ENCODE data around the gene CREG2. TPM values are rescaled to one million over a fixed set of nuclear protein-coding genes. Genes with fewer than 3 reads are reported as not detected.

The CREG2 gene
- total RNA-seq, 1 experiment from 2014 or later: not detected

DNA sequence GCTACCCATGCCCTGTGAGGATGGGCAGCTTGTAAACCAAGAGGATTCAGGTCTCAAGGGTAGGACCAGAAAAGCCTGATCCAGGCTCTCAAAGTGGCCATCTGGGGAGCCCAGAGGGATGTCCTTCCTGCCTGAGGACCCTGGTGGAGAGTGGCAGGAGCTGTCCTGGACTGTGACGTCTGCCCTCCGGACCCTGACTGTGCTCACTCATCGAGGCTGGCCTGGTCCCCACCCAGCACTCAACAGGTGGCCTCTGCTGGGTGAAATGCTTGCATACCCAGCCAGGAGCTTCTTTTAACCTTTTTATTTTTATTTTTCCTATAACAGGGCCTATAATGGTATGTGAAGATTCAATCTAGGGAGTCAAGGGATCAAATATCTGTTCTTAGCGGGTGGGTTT lies 24.5 kb downstream of the CREG2 start:
- no peaks in the 10 kb centered on the region for H3K9me2 ChIP-seq (replicated peaks; ENCODE audit: insufficient read depth, low read length)
- no peak overlapping the region for H3K27ac ChIP-seq (ENCODE audit: low read length)
- no peaks in the 10 kb centered on the region for H3K79me2 ChIP-seq (ENCODE audit: low read length)
- no peaks in the 10 kb centered on the region for H4K20me1 ChIP-seq (ENCODE audit: insufficient read depth, low read depth, low read length)
- H3K4me2 ChIP-seq (ENCODE audit: low read depth, low read length, poor library complexity, severe bottlenecking): no peak overlapping the region
- no peak overlapping the region for H3K9ac ChIP-seq (ENCODE audit: low read length)
- peaks cover 7% of the 10 kb centered on the region for H3K4me1 ChIP-seq (ENCODE audit: low read length)
- no peak overlapping the region for H2AFZ ChIP-seq (ENCODE audit: low read length)
- no peaks in the 10 kb centered on the region for H3K9me3 ChIP-seq (ENCODE audit: low read length)
- H3K36me3 ChIP-seq (ENCODE audit: insufficient read depth, low read length): no peaks in the 10 kb centered on the region
- H3K4me3 ChIP-seq (ENCODE audit: low read length): no peak overlapping the region
- no peaks in the 10 kb centered on the region for H3K27me3 ChIP-seq (ENCODE audit: low read length)
- DNase-seq: no peak

DNA sequence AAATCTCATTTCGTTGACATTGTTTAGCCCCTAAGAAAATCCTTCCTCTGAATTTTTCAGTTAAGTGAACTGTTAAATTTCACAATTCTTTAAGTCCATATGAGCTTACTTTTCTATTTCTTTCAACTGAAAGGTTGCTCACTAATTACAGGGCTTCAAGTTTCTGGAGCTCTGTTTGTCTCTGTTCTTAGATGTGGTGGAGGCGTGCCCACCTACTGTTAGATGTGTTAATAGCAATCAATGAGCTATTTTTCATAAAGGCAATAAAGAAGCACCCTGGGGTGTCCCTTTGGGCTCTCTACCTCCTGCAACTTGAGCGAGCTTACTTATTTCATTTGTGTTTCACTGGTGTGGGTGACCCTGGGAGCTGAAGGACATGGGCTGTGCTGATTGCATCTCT lies 25.0 kb downstream of the CREG2 start:
- no peaks in the 10 kb centered on the region for H3K9me3 ChIP-seq (ENCODE audit: low read length)
- no peak overlapping the region for H3K27ac ChIP-seq (ENCODE audit: low read length)
- H2AFZ ChIP-seq (ENCODE audit: low read length): no peak overlapping the region
- peaks cover 7% of the 10 kb centered on the region for H3K4me1 ChIP-seq (ENCODE audit: low read length)
- no peaks in the 10 kb centered on the region for H3K9me2 ChIP-seq (replicated peaks; ENCODE audit: insufficient read depth, low read length)
- DNase-seq: no peak
- no peaks in the 10 kb centered on the region for H4K20me1 ChIP-seq (ENCODE audit: insufficient read depth, low read depth, low read length)
- H3K4me3 ChIP-seq (ENCODE audit: low read length): no peak overlapping the region
- H3K9ac ChIP-seq (ENCODE audit: low read length): no peak overlapping the region
- H3K79me2 ChIP-seq (ENCODE audit: low read length): no peaks in the 10 kb centered on the region
- no peak overlapping the region for H3K4me2 ChIP-seq (ENCODE audit: low read depth, low read length, poor library complexity, severe bottlenecking)
- H3K36me3 ChIP-seq (ENCODE audit: insufficient read depth, low read length): no peaks in the 10 kb centered on the region
- no peaks in the 10 kb centered on the region for H3K27me3 ChIP-seq (ENCODE audit: low read length)

DNA sequence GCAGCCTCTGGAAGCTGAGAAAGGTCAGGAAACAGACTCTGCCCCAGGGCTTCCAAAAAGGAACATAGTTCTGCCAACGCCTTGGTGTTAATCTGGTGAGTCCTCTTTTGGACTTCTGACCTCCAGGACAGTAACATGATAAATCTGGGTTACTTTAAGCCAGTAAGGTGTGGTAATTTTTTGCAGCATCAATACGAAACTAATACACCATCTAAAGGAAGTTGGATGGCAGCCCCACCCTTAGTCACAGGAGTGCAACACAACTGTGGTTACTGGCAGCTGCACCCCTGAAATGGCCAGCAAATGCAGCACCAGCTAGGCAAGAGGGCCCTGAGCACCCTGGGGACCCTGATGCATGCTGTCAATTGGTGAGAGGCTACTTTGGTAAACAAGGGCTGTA lies 25.8 kb downstream of the CREG2 start:
- Histone ChIP-seq H3K4me3 (ENCODE audit: low read length) (no peak overlapping the region), H3K4me2 (ENCODE audit: low read depth, low read length, poor library complexity, severe bottlenecking) (no peak overlapping the region), H3K9ac (ENCODE audit: low read length) (no peak overlapping the region), H3K27me3 (ENCODE audit: low read length) (no peaks in the 10 kb centered on the region), H3K79me2 (ENCODE audit: low read length) (no peaks in the 10 kb centered on the region), H3K9me3 (ENCODE audit: low read length) (no peaks in the 10 kb centered on the region), H4K20me1 (ENCODE audit: insufficient read depth, low read depth, low read length) (no peaks in the 10 kb centered on the region), H3K36me3 (ENCODE audit: insufficient read depth, low read length) (no peaks in the 10 kb centered on the region), H2AFZ (ENCODE audit: low read length) (no peak overlapping the region), H3K27ac (ENCODE audit: low read length) (no peak overlapping the region), H3K9me2 (replicated peaks; ENCODE audit: insufficient read depth, low read length) (no peaks in the 10 kb centered on the region), H3K4me1 (ENCODE audit: low read length) (peaks cover 7% of the 10 kb centered on the region)
- DNase-seq: no peak

DNA sequence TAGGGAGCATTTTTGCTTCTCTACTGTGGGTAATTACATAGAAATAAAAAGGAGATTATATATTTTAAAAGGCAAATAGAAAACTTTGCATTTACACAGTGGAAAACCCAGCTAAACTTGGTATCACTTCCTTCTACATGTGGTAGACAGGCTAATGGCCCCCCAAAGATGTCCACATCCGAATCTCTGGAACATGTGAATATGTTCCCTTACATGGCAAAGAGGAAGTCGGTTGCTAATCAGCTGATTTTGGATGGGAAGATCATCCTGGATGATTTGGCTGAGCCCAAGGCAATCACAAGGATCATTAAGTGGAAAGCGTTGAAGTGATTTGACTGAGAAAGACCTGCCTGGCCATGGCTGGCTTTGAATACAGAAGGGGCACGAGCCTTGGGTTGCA lies 26.2 kb downstream of the CREG2 start:
- Histone ChIP-seq H3K4me3 (ENCODE audit: low read length) (no peak overlapping the region), H3K9me2 (replicated peaks; ENCODE audit: insufficient read depth, low read length) (no peaks in the 10 kb centered on the region), H3K9ac (ENCODE audit: low read length) (no peak overlapping the region), H3K79me2 (ENCODE audit: low read length) (no peaks in the 10 kb centered on the region), H3K27ac (ENCODE audit: low read length) (no peak overlapping the region), H3K4me1 (ENCODE audit: low read length) (peaks cover 7% of the 10 kb centered on the region), H2AFZ (ENCODE audit: low read length) (no peak overlapping the region), H3K4me2 (ENCODE audit: low read depth, low read length, poor library complexity, severe bottlenecking) (no peak overlapping the region), H3K36me3 (ENCODE audit: insufficient read depth, low read length) (no peaks in the 10 kb centered on the region), H4K20me1 (ENCODE audit: insufficient read depth, low read depth, low read length) (no peaks in the 10 kb centered on the region), H3K9me3 (ENCODE audit: low read length) (no peaks in the 10 kb centered on the region), H3K27me3 (ENCODE audit: low read length) (no peaks in the 10 kb centered on the region)
- DNase-seq: no peak

DNA sequence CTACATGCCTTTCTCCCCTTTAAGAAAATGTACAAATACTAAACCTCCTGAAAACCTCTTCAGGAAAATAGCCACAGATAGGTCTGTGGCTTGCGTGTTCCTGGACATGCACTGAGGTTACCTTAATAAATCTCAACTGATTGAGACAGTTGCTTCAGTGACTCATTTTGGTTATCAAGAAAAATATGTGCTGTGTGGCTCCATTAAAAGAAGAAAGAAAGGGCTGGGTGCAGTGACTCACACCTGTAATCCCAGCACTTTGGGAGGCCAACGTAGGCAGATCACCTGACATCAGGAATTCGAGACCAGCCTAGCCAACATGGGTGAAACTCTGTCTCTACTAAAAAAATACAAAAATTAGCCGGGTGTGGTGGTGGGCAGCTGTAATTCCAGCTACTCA lies 27.1 kb downstream of the CREG2 start:
- no peak overlapping the region for H3K4me2 ChIP-seq (ENCODE audit: low read depth, low read length, poor library complexity, severe bottlenecking)
- DNase-seq: no peak
- no peaks in the 10 kb centered on the region for H3K9me3 ChIP-seq (ENCODE audit: low read length)

DNA sequence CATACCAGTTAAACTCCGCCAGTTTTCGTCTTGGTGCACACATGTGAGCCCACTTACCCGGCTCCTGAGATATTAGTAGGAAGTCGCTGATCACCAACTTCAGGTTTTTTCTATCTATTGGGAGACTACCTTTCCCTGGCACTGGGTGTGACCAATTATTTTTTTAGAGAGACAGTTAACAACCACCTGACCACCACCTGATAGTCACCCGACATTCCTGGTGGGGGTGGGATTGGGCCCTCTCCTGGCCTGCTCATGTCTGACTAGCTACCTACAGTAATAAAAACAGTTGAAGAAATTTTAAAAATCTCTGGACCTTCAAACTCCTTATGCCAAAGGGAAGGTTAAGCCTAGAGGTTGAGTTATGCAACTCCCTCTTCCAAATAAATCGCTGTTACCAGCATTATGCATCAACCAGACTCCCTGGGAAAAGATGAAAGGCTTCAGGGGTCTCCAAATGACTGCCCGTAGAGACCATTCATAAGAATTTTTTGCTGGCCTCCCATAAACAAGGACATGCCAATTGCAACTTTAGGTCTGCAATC lies 27.8 kb downstream of the CREG2 start:
- H3K9me3 ChIP-seq (ENCODE audit: low read length): no peaks in the 10 kb centered on the region
- no peak overlapping the region for H3K27ac ChIP-seq (ENCODE audit: low read length)
- H3K4me2 ChIP-seq (ENCODE audit: low read depth, low read length, poor library complexity, severe bottlenecking): no peak overlapping the region
- H3K9me2 ChIP-seq (replicated peaks; ENCODE audit: insufficient read depth, low read length): no peaks in the 10 kb centered on the region
- no peaks in the 10 kb centered on the region for H3K79me2 ChIP-seq (ENCODE audit: low read length)
- H3K36me3 ChIP-seq (ENCODE audit: insufficient read depth, low read length): no peaks in the 10 kb centered on the region
- peaks cover 7% of the 10 kb centered on the region for H3K4me1 ChIP-seq (ENCODE audit: low read length)
- H3K4me3 ChIP-seq (ENCODE audit: low read length): no peak overlapping the region
- H4K20me1 ChIP-seq (ENCODE audit: insufficient read depth, low read depth, low read length): no peaks in the 10 kb centered on the region
- DNase-seq: no peak
- H2AFZ ChIP-seq (ENCODE audit: low read length): no peak overlapping the region
- H3K27me3 ChIP-seq (ENCODE audit: low read length): no peaks in the 10 kb centered on the region
- no peak overlapping the region for H3K9ac ChIP-seq (ENCODE audit: low read length)

More for the DNA sequence above, 27.1 kb downstream of the CREG2 start:
- no peaks in the 10 kb centered on the region for H3K9me2 ChIP-seq (replicated peaks; ENCODE audit: insufficient read depth, low read length)
- no peak overlapping the region for H3K27ac ChIP-seq (ENCODE audit: low read length)
- no peaks in the 10 kb centered on the region for H3K27me3 ChIP-seq (ENCODE audit: low read length)
- no peak overlapping the region for H2AFZ ChIP-seq (ENCODE audit: low read length)
- H3K9ac ChIP-seq (ENCODE audit: low read length): no peak overlapping the region
- no peak overlapping the region for H3K4me3 ChIP-seq (ENCODE audit: low read length)
- no peaks in the 10 kb centered on the region for H4K20me1 ChIP-seq (ENCODE audit: insufficient read depth, low read depth, low read length)
- H3K79me2 ChIP-seq (ENCODE audit: low read length): no peaks in the 10 kb centered on the region
- H3K36me3 ChIP-seq (ENCODE audit: insufficient read depth, low read length): no peaks in the 10 kb centered on the region
- H3K4me1 ChIP-seq (ENCODE audit: low read length): peaks cover 7% of the 10 kb centered on the region

DNA sequence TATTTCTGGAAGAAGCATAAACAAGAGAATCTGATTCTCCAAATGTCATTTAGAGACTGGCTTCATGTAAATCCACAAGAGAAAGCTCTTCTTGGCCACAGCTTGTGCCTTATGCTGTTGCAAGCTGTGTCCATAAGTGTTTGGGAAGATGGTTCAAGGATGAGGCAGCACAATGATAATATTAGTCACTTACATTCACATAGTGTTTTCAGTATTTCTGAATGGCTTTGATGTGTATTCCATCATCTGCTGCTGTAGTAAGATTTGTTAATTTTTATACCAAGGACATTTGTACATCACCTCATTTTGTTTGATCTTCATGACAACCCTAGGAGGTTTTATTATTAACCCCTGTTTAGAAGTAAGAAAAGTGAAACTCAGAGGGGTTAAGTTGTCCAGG lies 29.9 kb downstream of the CREG2 start:
- H3K9ac ChIP-seq (ENCODE audit: low read length): no peak overlapping the region
- H3K27me3 ChIP-seq (ENCODE audit: low read length): no peaks in the 10 kb centered on the region
- no peaks in the 10 kb centered on the region for H3K36me3 ChIP-seq (ENCODE audit: insufficient read depth, low read length)
- H4K20me1 ChIP-seq (ENCODE audit: insufficient read depth, low read depth, low read length): no peaks in the 10 kb centered on the region
- H3K4me2 ChIP-seq (ENCODE audit: low read depth, low read length, poor library complexity, severe bottlenecking): no peak overlapping the region
- no peak overlapping the region for H3K4me3 ChIP-seq (ENCODE audit: low read length)
- no peaks in the 10 kb centered on the region for H3K9me2 ChIP-seq (replicated peaks; ENCODE audit: insufficient read depth, low read length)
- H2AFZ ChIP-seq (ENCODE audit: low read length): no peak overlapping the region
- no peaks in the 10 kb centered on the region for H3K79me2 ChIP-seq (ENCODE audit: low read length)
- H3K9me3 ChIP-seq (ENCODE audit: low read length): no peaks in the 10 kb centered on the region
- DNase-seq: no peak
- peaks cover 7% of the 10 kb centered on the region for H3K4me1 ChIP-seq (ENCODE audit: low read length)
- no peak overlapping the region for H3K27ac ChIP-seq (ENCODE audit: low read length)

DNA sequence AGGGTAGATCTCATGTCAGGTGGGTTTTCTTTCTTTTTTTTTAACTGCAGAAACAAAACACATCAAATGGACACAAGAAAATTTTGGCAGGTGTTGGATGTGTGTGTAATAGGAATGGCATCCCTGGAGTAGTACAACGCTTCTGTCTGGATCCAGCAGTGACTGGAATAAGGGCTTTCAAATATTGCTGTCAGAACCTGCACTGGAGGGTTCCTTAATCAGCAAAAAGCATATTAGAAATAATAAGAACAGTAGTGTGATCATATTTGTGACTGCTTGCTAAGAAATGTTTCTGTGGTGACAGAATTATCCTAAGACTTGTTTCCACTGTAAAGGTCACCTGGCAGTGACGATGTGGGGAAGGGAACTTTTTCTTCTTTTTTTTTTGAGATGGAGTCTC lies 30.8 kb downstream of the CREG2 start:
- Histone ChIP-seq H3K4me3 (ENCODE audit: low read length) (no peak overlapping the region), H3K27me3 (ENCODE audit: low read length) (no peaks in the 10 kb centered on the region), H4K20me1 (ENCODE audit: insufficient read depth, low read depth, low read length) (no peaks in the 10 kb centered on the region), H3K9me2 (replicated peaks; ENCODE audit: insufficient read depth, low read length) (no peaks in the 10 kb centered on the region), H3K9me3 (ENCODE audit: low read length) (no peaks in the 10 kb centered on the region), H3K4me1 (ENCODE audit: low read length) (peaks cover 7% of the 10 kb centered on the region), H2AFZ (ENCODE audit: low read length) (no peak overlapping the region), H3K36me3 (ENCODE audit: insufficient read depth, low read length) (no peaks in the 10 kb centered on the region), H3K27ac (ENCODE audit: low read length) (no peak overlapping the region), H3K4me2 (ENCODE audit: low read depth, low read length, poor library complexity, severe bottlenecking) (no peak overlapping the region), H3K79me2 (ENCODE audit: low read length) (no peaks in the 10 kb centered on the region), H3K9ac (ENCODE audit: low read length) (no peak overlapping the region)
- DNase-seq: no peak

DNA sequence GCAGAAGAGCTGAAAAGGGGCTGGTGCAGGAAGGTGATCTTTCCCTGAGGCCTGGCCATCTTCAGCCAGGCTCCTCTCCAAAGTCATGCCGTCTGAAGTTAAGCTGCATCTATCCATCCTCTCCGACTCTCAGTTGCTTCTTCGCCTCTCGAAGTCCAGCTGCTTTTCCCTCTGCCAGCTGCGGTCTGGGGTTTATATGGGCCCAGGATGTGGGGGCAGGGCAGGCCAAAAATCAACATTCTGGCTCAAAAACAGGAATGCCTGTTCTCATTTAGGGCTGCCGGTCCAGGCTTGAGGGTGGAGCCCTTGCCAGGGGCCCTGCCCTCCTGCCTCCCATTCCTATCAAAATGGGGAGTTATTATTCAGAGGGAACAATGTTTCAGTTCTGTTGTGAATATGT lies 31.2 kb downstream of the CREG2 start:
- Histone ChIP-seq H3K4me2 (ENCODE audit: low read depth, low read length, poor library complexity, severe bottlenecking) (no peak overlapping the region), H4K20me1 (ENCODE audit: insufficient read depth, low read depth, low read length) (no peaks in the 10 kb centered on the region), H3K4me3 (ENCODE audit: low read length) (no peak overlapping the region)

More for the DNA sequence above, 31.2 kb downstream of the CREG2 start:
- H3K9me2 ChIP-seq (replicated peaks; ENCODE audit: insufficient read depth, low read length): no peaks in the 10 kb centered on the region
- DNase-seq: no peak
- H3K79me2 ChIP-seq (ENCODE audit: low read length): no peaks in the 10 kb centered on the region
- peaks cover 4% of the 10 kb centered on the region for H3K4me1 ChIP-seq (ENCODE audit: low read length)
- H3K9me3 ChIP-seq (ENCODE audit: low read length): no peaks in the 10 kb centered on the region
- H3K36me3 ChIP-seq (ENCODE audit: insufficient read depth, low read length): no peaks in the 10 kb centered on the region
- H3K27ac ChIP-seq (ENCODE audit: low read length): no peak overlapping the region
- no peak overlapping the region for H2AFZ ChIP-seq (ENCODE audit: low read length)
- H3K27me3 ChIP-seq (ENCODE audit: low read length): no peaks in the 10 kb centered on the region
- H3K9ac ChIP-seq (ENCODE audit: low read length): no peak overlapping the region

Data from Karpas-422 (cell line).